ENCODE data around the gene CEP112.

The CEP112 gene

GRCh38 chr17:65595071-65595656 is 596.8 kb downstream of the CEP112 start:
- H3K4me3 ChIP-seq (ENCODE audit: low read depth, low read length) = no peak overlapping the region
- TF ChIP-seq CTCF (conservative IDR thresholded peaks at IDR 0.05; ENCODE audit: low read depth, low read length) = no peak
- peak; percentile 13 for DNase-seq (ENCODE audit: low read depth)

GRCh38 chr17:65593855-65594845 is 597.8 kb downstream of the CEP112 start:
- TF ChIP-seq CTCF (conservative IDR thresholded peaks at IDR 0.05; ENCODE audit: low read depth, low read length) = no peak
- peak overlapping the region; percentile 37 for H3K4me3 ChIP-seq (ENCODE audit: low read depth, low read length)
- peak; percentile 59 for DNase-seq (ENCODE audit: low read depth)

- H3K4me3 ChIP-seq (ENCODE audit: low read depth, low read length) = peak overlapping the region; percentile 37
- DNase-seq (ENCODE audit: low read depth) = no peak
- no peak for TF ChIP-seq CTCF (conservative IDR thresholded peaks at IDR 0.05; ENCODE audit: low read depth, low read length)
Observed at GRCh38 chr17:65593092-65593854, 598.7 kb downstream of the CEP112 start.

- TF ChIP-seq CTCF (conservative IDR thresholded peaks at IDR 0.05; ENCODE audit: low read depth, low read length) = no peak
- H3K4me3 ChIP-seq (ENCODE audit: low read depth, low read length) = no peak overlapping the region
- DNase-seq (ENCODE audit: low read depth) = no peak
Observed at GRCh38 chr17:65592125-65592965, 599.6 kb downstream of the CEP112 start.

GRCh38 chr17:65589321-65589720 is 602.6 kb downstream of the CEP112 start:
- H3K4me3 ChIP-seq (ENCODE audit: low read depth, low read length) = no peak overlapping the region
- DNase-seq (ENCODE audit: low read depth) = peak; percentile 23
- TF ChIP-seq CTCF (conservative IDR thresholded peaks at IDR 0.05; ENCODE audit: low read depth, low read length) = no peak

GRCh38 chr17:65588181-65588808 is 603.6 kb downstream of the CEP112 start:
- H3K4me3 ChIP-seq (ENCODE audit: low read depth, low read length) = no peak overlapping the region
- no peak for TF ChIP-seq CTCF (conservative IDR thresholded peaks at IDR 0.05; ENCODE audit: low read depth, low read length)
- DNase-seq (ENCODE audit: low read depth) = no peak
